Endothelial cell of umbilical vein (primary cell): ENCODE measurements around the gene RAD51B. TPM values are rescaled to one million over a fixed set of nuclear protein-coding genes. Genes with fewer than 3 reads are reported as not detected.

Experiments used
- BruUV-seq: library from RNA; stranded (reverse); fragments of 400-500 nt; replicated peaks from 2 replicates; lab custom pipeline; 2021; lab: Mats Ljungman, UMichigan
- CTCF ChIA-PET: fragments of 300-600, 350-600 bp; sonication (Branson Sonifier 250); formaldehyde crosslinking; loops from one replicate; lab custom pipeline; 2021; ENCODE audit warnings: antibody characterized with exemption, inconsistent platforms; lab: Charles Lee
- POLR2A ChIA-PET: fragments of 300-600, 350-600 bp; sonication (Branson Sonifier 250); formaldehyde crosslinking; loops from one replicate; lab custom pipeline; 2021; ENCODE audit warnings: antibody characterized with exemption, inconsistent platforms; lab: Charles Lee
- DNase-seq: peaks from one replicate; pipeline ENCODE4 v3.0.0-alpha.2; 2011; ENCODE audit warnings: low read depth, low spot score
- FAIRE-seq: peaks from 2 replicates; lab custom pipeline; 2011; peaks lifted over from hg19 to GRCh38; lab: Jason Lieb, UNC
- H2AFZ ChIP-seq: 2 replicates; pipeline ENCODE4 v1.6.0; 2012; ENCODE audit warnings: low read depth, low read length, control low read depth, inconsistent platforms
- H3K27ac ChIP-seq: 2 replicates; pipeline ENCODE4 v1.5.1; 2011; ENCODE audit warnings: low read depth, mild to moderate bottlenecking, control low read depth, low read length, moderate library complexity; ENCODE audit not compliant: insufficient read depth
- H3K27me3 ChIP-seq, 2 experiments: 2 replicates each; pipeline versions ENCODE4 v1.6.0 to v1.6.1; 2011; ENCODE audit warnings: low read length in 2 of 2, mixed read lengths in 1 of 2; ENCODE audit not compliant: control insufficient read depth in 2 of 2, insufficient read depth in 2 of 2
- H3K36me3 ChIP-seq, 2 experiments: 2 replicates in 1 of 2; 3 replicates in 1 of 2; pipeline ENCODE4 v1.5.1; 2011; ENCODE audit warnings: low read length in 2 of 2, mild to moderate bottlenecking in 1 of 2, moderate library complexity in 1 of 2; ENCODE audit not compliant: control insufficient read depth in 2 of 2, insufficient read depth in 2 of 2; ENCODE audit errors: extremely low read depth in 1 of 2
- H3K4me1 ChIP-seq: 3 replicates; pipeline ENCODE4 v1.5.1; 2011; ENCODE audit warnings: mild to moderate bottlenecking, low read length; ENCODE audit not compliant: control insufficient read depth, insufficient read depth; ENCODE audit errors: extremely low read depth
- H3K4me2 ChIP-seq: 2 replicates; pipeline ENCODE4 v1.6.1; 2011; ENCODE audit warnings: low read length, control low read depth, mixed read lengths; ENCODE audit not compliant: insufficient read depth
- H3K4me3 ChIP-seq, 3 experiments: fragments of 200-600 bp in 1 of 3; sonication (generic), shearing (Covaris generic) in 1 of 3; replicated peaks in 1 of 3; 2 replicates each; pipeline ENCODE4 v1.5.1; 2011 to 2016; ENCODE audit warnings: control low read depth in 3 of 3, low read length in 3 of 3, mild to moderate bottlenecking in 2 of 3, inconsistent platforms in 1 of 3, low read depth in 1 of 3, moderate library complexity in 1 of 3; ENCODE audit not compliant: insufficient read depth in 1 of 3
- H3K79me2 ChIP-seq: 2 replicates; pipeline ENCODE4 v1.6.0; 2012; ENCODE audit warnings: low read length, inconsistent platforms; ENCODE audit not compliant: control insufficient read depth, insufficient read depth
- H3K9ac ChIP-seq: replicated peaks from 2 replicates; pipeline ENCODE3; 2011; ENCODE audit warnings: low read length, control low read depth; ENCODE audit not compliant: insufficient read depth; ENCODE audit errors: extremely low read depth
- H3K9me1 ChIP-seq: replicated peaks from 3 replicates; pipeline ENCODE4 v1.6.0; 2011; ENCODE audit warnings: mild to moderate bottlenecking, low read length; ENCODE audit not compliant: control insufficient read depth, insufficient read depth; ENCODE audit errors: extremely low read depth
- H3K9me3 ChIP-seq: replicated peaks from 2 replicates; pipeline ENCODE4 v1.5.1; 2012; ENCODE audit warnings: low read length, inconsistent platforms; ENCODE audit not compliant: control insufficient read depth, insufficient read depth
- H4K20me1 ChIP-seq: replicated peaks from 2 replicates; pipeline ENCODE3; 2011; ENCODE audit warnings: mild to moderate bottlenecking, low read length; ENCODE audit not compliant: control insufficient read depth, insufficient read depth; ENCODE audit errors: extremely low read depth
- EZH2 ChIP-seq: IDR thresholded peaks from 2 replicates; pipeline ENCODE4 v1.6.1; 2012; ENCODE audit warnings: borderline replicate concordance, low read depth, mild to moderate bottlenecking, moderate library complexity, low read length, inconsistent platforms; ENCODE audit not compliant: severe bottlenecking
- FOS ChIP-seq: IDR thresholded peaks from 2 replicates; pipeline ENCODE4 v1.6.1; 2011; ENCODE audit warnings: mild to moderate bottlenecking, low read length, moderate library complexity, borderline replicate concordance; ENCODE audit not compliant: insufficient read depth
- GATA2 ChIP-seq: IDR thresholded peaks from 2 replicates; pipeline ENCODE4 v1.7.0; 2011; ENCODE audit warnings: low read depth, mild to moderate bottlenecking, moderate library complexity, mixed read lengths, low read length; ENCODE audit not compliant: insufficient read length, insufficient read depth
- JUN ChIP-seq: IDR thresholded peaks from 2 replicates; pipeline ENCODE4 v1.6.1; 2011; ENCODE audit warnings: borderline replicate concordance, low read depth; ENCODE audit not compliant: insufficient read length, insufficient read depth
- MYC ChIP-seq: IDR thresholded peaks from one replicate; pipeline ENCODE4 v1.6.1; 2011; ENCODE audit warnings: mild to moderate bottlenecking, low read depth, low read length
- POLR2A ChIP-seq: IDR thresholded peaks from 2 replicates; pipeline ENCODE4 v1.6.1; 2012; ENCODE audit warnings: low read depth, mild to moderate bottlenecking, control low read depth, low read length
- POLR2AphosphoS5 ChIP-seq: IDR thresholded peaks from 2 replicates; pipeline ENCODE4 v1.6.1; 2012; ENCODE audit warnings: low read depth, mild to moderate bottlenecking, control low read depth, low read length, moderate library complexity; ENCODE audit not compliant: insufficient read depth
- dilution Hi-C: fragments of 300-500 bp; cut with MboI; formaldehyde crosslinking; loops from one replicate; pipeline ENCODE4 v1.15.0; 2019; ENCODE audit warnings: low sequenced_read_pairs; ENCODE audit not compliant: extremely low pct_ligation_motif_present
- intact Hi-C: fragments of 100-400 bp; cut with micrococcal nuclease; formaldehyde crosslinking; loops from one replicate; pipeline ENCODE4 v1.10.0; 2022
- polyA plus RNA-seq, 4 experiments: library from polyadenylated mRNA; depleted of rRNA in 3 of 4; stranded (reverse) in 3 of 4; unstranded in 1 of 4; fragments of >200 nt; gene quantifications; 2 replicates each; pipeline versions ENCODE4 v1.2.1 to v1.2.3, GENCODE V29; 2011 to 2012; ENCODE audit warnings: missing spikeins in 1 of 4
- total RNA-seq: library from RNA; stranded (reverse); gene quantifications from 2 replicates; pipeline ENCODE4 v1.2.3, GENCODE V29; 2021
- TF ChIP-seq, protein P1 (sequence below): IDR thresholded peaks from 2 replicates; pipeline ENCODE4 v1.6.1; 2011; ENCODE audit not compliant: insufficient read depth, insufficient read length
- TF ChIP-seq, protein P2 (sequence below), 2 donors: IDR thresholded peaks; 1 replicate in 1 of 2; 2 replicates in 1 of 2; pipeline ENCODE4 v1.5.1; 2011; ENCODE audit warnings: low read length in 2 of 2, mild to moderate bottlenecking in 2 of 2, moderate library complexity in 2 of 2, control low read depth in 1 of 2, inconsistent platforms in 1 of 2, low read depth in 1 of 2; ENCODE audit not compliant: insufficient read depth in 1 of 2; ENCODE audit errors: extremely low read depth in 1 of 2

Gene RAD51B
- total and polyA plus RNA-seq, 2 donors (not counting 3 experiments of a cell fraction or from before 2014, with no cell fraction given) = 3.9 to 19.0 TPM

DNA sequence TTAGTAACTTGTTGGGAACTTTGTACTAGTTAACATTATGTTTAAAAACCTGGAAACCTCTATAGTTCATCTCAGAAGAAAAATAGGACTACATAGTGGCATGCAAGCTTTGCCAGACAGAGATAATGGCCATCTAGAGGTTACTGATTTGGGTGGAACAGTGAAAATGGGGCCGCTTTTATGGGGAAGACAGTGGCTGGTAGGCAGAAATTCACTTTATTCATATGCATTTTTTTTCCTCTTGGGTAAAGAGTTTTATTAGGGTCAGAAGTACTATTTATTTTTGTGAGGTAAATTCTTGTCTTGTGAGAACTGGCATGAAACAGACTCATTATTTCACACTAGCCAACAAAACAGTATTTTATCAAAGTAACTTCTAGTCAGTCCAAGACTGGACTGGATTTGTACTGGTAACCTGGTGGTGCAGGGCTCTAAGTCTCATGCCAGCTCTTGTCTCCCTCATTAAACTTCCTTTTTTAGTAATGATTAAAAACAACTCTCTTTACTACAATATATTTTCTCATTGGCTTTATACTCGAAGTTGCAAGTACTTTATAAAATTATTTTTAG, 345.8 kb downstream of the RAD51B start:
- DNase-seq = no peak
- BruUV-seq = no TSS peak
- FAIRE-seq = no peak
- H3K9ac ChIP-seq = no peak overlapping the region
- no peaks in the 10 kb centered on the region for H3K4me1 ChIP-seq
- H4K20me1 ChIP-seq = no peaks in the 10 kb centered on the region
- H3K9me1 ChIP-seq = no peaks in the 10 kb centered on the region
- no peak overlapping the region for H3K4me3 ChIP-seq
- no peaks in the 10 kb centered on the region for H3K79me2 ChIP-seq
- H2AFZ ChIP-seq = no peak overlapping the region
- no peak overlapping the region for H3K4me2 ChIP-seq
- no peaks in the 10 kb centered on the region for H3K36me3 ChIP-seq
- ChIA-PET CTCF (interaction anchor here (2.2 kb wide), 1 partner anchor 13 kb away, joined by 7 read pairs; no protein-coding TSS in a partner anchor), POLR2A (no interaction called here)
- no peak overlapping the region for H3K27ac ChIP-seq
- dilution Hi-C loops = no loop called here
- intact Hi-C loops = no loop called here
- no peaks in the 10 kb centered on the region for H3K27me3 ChIP-seq
- no peaks in the 10 kb centered on the region for H3K9me3 ChIP-seq
- TF ChIP-seq JUN (no peak), GATA2 (no peak), POLR2AphosphoS5 (no peak), MYC (no peak), FOS (no peak), POLR2A (no peak), EZH2 (no peak)
- TF ChIP-seq, protein P1, sequence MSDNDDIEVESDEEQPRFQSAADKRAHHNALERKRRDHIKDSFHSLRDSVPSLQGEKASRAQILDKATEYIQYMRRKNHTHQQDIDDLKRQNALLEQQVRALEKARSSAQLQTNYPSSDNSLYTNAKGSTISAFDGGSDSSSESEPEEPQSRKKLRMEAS = no peak
- TF ChIP-seq, protein P2, sequence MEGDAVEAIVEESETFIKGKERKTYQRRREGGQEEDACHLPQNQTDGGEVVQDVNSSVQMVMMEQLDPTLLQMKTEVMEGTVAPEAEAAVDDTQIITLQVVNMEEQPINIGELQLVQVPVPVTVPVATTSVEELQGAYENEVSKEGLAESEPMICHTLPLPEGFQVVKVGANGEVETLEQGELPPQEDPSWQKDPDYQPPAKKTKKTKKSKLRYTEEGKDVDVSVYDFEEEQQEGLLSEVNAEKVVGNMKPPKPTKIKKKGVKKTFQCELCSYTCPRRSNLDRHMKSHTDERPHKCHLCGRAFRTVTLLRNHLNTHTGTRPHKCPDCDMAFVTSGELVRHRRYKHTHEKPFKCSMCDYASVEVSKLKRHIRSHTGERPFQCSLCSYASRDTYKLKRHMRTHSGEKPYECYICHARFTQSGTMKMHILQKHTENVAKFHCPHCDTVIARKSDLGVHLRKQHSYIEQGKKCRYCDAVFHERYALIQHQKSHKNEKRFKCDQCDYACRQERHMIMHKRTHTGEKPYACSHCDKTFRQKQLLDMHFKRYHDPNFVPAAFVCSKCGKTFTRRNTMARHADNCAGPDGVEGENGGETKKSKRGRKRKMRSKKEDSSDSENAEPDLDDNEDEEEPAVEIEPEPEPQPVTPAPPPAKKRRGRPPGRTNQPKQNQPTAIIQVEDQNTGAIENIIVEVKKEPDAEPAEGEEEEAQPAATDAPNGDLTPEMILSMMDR (IDR thresholded peaks at IDR 0.05; ENCODE audit: extremely low read depth in 1 of 2, insufficient read depth in 1 of 2, low read depth in 1 of 2, low read length in 2 of 2) = no peak
